ENCODE measurements around the gene JUND.

JUND gene

GRCh38 chr19:18289471-18290301, 8.3 kb upstream of the JUND start:
- peak; percentile 27 to 29 for DNase-seq

GRCh38 chr19:18287836-18288772, 6.7 kb upstream of the JUND start:
- no peak for DNase-seq

DNA sequence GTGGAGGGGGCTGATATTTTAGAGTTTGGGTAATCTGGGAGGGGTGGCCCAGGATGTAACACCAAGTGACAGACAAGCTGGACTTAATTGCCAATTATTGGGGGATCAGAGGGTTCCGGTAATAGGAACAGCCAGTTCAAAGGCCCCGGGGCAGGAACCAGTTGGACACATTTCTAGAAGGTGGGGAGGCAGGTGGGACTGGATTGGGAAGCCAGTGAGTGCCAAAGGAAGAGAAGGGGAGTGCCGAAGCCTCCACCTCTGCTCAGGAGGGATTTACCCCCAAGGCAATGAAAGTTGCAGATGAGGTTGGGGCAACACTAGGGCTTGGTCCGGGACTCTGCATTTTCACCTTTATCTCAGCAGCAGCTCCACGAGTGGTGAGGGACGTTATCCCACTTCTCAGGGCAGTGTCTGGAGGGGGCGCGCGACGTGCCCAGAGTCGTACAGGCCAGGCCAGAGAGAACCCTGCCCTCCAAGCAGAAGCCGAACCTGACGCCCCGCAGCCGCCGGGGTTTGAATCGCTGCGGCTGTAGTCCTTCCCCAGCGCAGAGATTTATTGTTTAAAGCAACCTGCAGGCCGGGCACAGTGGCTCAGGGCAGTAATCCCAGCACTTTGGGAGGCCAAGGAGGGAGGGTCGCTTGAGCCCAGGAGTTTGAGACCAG, 5.7 kb upstream of the JUND start:
- DNase-seq: no peak

GRCh38 chr19:18284712-18285360, 3.4 kb upstream of the JUND start:
- DNase-seq: peak; percentile 16 to 29

DNA sequence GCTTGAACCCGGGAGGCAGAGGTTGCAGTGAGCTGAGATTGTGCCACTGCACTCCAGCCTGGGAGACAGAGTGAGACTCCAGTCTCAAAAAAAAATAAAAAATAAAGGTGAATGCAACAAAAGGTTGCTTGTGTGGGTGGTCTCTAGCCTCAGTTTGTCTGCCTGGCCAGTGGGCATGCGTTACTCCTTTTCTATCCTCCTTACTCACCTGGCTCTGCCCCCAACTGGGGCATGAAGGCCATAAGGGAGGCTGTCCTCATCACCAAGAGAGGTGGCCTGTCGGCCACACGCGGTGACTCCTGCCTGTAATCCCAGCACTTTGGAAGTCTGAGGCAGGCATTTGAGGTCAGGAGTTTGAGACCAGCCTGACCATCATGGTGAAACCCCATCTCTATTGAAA, 1.9 kb upstream of the JUND start:
- DNase-seq: no peak

- DNase-seq: peak in 1 of 2 donors; percentile 7
Measured at GRCh38 chr19:18282788-18283141, 1.3 kb upstream of the JUND start.

DNA sequence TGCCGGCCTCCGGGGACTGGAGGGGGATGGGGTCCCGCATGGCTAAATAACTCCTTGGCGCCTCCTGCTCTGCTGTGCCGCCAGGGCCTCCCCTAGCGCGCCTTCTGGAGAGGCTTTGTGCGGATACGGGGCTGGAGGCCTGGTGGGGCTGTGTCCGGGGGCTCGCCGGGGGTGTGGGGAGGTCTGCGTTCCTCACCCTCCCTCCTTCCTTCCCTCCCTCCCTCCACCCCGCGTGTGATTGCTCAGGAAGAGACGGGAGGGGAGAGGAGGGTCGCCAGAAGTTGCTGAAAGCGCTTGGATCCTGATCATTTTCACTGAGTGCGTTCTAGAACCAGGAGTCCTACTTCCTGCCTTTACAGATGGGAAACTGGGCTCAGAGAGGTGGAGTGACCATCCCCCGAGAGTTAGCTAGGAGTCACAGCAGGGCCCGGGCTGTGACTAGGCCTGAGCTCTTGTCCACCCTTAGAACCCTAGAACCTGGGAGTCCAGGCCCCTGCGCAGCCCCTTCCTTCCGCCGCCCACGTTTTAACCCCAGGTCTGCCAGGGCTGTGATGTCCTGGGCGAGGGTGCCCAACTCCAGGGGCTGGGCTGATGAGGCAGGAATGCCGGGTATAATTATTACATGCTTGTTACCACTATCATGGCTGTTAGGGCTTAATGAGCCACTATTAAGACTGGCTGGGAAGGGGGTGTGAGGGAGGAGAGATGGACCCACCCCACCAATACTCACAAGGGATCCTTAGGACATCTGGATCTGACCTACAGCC, 782 bp upstream of the JUND start:
- DNase-seq: peak; percentile 19 to 26

GRCh38 chr19:18280247-18281081, 958 bp downstream of the JUND start:
- DNase-seq: peak; percentile 65 to 72

- peak; percentile 94 to 95 for DNase-seq
Measured at GRCh38 chr19:18279516-18280246, 1.7 kb downstream of the JUND start.

GRCh38 chr19:18279266-18279515, 2.2 kb downstream of the JUND start:
- no peak for DNase-seq

GRCh38 chr19:18278521-18279265, 2.7 kb downstream of the JUND start:
- DNase-seq: peak in 1 of 2 donors; percentile 31

DNA sequence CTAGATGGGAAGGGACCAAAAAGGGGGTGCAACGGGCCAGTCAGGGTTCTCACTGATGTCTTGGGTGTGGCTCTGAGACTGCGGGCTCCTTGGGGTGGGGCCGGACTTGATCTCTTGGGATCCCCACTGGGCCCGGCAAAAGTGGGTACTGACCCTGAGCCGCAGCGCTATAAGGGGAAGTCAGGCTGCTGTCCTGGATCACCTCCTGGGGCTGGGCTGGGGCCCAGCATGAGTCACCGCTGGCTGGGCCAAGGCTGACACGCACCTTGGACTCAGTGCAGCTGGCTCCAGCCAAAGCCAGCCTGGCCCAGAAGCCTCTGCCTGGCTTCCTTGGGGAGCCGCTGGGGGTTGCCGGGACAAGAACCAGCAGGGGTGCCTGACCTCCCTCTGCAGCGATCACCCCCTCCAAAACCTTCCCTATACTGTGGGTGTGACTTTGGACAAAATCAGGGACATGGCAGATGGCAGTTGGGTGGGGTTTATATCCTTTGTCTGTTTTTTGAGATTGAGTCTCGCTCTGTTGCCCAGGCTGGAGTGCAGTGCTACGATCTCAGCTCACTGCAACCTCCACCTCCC, 6.6 kb downstream of the JUND start:
- DNase-seq: peak; percentile 50 to 51

DNA sequence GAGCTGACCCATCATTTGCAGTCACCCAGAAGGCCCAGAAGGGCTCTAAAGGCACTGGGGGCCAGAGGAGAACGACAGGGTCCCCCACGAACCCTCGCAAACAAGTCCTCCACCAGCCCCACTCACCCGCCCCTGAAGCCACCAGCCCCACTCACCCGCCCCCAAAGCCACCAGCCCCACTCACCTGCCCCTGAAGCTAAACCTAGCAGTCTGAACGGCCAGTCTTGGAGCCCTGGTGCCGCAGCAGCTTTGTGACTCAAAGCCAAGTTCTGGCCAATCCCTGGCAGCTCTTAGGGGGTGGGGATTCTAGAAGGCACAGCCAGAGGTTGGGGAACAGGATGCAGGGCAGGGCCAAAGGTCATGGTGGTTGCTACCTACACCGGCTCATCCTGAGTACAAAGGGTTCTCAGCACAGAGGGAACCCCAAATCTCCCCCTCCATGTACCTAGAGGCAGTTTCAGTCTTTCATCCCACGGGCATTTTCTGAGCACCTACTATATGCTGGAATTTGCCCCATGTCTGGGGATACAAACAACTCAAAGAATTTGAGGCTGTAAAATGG, 7.1 kb downstream of the JUND start, which contains the start of gene IQCN:
IQCN (minus strand) TSS at position 234 of the 562 bp plus-strand sequence. CDS start 4,974 bp downstream, outside the sequence.
- DNase-seq: no peak

DNA sequence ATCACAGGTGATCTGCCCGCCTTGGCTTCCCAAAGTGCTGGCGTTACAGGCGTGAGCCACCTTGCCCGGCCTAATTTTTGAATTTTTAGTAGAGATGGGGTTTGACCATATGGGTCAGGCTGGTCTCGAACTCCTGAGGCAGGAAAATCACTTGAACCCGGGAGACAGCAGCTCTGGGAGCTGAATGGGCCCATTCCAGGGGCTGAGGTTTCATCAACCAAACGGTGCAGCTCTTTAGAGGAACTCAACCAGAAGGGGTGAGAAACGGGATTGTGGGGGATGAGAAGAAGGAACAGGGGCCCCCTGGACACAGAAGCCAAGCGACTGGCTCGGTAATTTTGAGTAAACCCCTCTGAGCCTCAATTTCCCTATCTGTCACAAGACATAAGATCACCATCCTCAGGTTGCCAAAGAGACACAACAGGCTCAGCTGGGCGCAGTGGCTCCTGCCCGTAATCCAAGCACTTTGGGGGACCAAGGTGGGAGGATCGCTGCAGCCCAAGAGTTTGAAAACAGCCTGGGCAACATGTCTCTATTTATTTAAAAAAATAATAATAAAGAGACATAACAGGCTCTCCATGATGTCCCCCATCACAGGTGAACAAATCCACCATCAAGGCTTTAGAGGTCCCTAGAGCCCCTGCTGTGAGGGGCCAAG, 7.7 kb downstream of the JUND start:
- no peak for DNase-seq

GRCh38 chr19:18271433-18271841, 10.0 kb downstream of the JUND start:
- no peak for DNase-seq

DNA sequence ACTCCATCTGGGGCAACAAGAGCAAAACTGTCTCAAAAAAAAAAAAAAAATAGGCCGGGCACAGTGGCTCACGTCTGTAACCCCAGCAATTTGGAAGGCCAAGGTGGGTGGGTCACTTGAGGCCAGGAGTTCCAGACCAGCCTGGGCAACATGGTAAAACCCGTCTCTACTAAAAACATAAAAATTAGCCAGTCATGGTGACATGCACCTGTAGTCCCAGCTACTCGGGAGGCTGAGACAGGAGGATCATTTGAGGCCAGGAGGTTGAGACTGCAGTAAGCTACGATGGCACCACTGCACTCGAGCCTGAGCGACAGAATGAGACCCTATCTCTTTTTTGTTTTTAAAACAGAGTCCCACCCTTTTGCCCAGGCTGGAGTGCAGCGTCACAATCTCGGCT, 11.1 kb downstream of the JUND start:
- DNase-seq: no peak

- no peak for DNase-seq
Measured at GRCh38 chr19:18269070-18269723, 12.2 kb downstream of the JUND start.
